PFSK-1 (cell line): ENCODE results near the gene CLDN10.

Source experiments
- FOXP2 ChIP-seq: optimal IDR thresholded peaks from 2 replicates; pipeline ENCODE3; 2011; ENCODE audit warnings: borderline replicate concordance, control low read depth, inconsistent platforms; ENCODE audit not compliant: insufficient read depth; ENCODE audit errors: extremely low read length, extremely low read depth
- POLR2AphosphoS5 ChIP-seq: IDR thresholded peaks from 2 replicates; pipeline ENCODE4 v1.6.1; 2012; ENCODE audit warnings: low read depth, mild to moderate bottlenecking, control low read depth, low read length, moderate library complexity
- SIN3A ChIP-seq: IDR thresholded peaks from 2 replicates; pipeline ENCODE4 v1.6.1; 2012; ENCODE audit warnings: mild to moderate bottlenecking, low read length, moderate library complexity, borderline replicate concordance; ENCODE audit not compliant: insufficient read depth
- TF ChIP-seq, protein P1 (sequence below), 2 experiments: IDR thresholded peaks; 2 replicates each; pipeline versions ENCODE4 v1.6.1 to v1.8.0; 2011 to 2012; ENCODE audit warnings: low read depth in 2 of 2, low read length in 2 of 2, control low read depth in 1 of 2, inconsistent platforms in 1 of 2, mild to moderate bottlenecking in 1 of 2, moderate library complexity in 1 of 2; ENCODE audit not compliant: insufficient read depth in 1 of 2

DNA sequence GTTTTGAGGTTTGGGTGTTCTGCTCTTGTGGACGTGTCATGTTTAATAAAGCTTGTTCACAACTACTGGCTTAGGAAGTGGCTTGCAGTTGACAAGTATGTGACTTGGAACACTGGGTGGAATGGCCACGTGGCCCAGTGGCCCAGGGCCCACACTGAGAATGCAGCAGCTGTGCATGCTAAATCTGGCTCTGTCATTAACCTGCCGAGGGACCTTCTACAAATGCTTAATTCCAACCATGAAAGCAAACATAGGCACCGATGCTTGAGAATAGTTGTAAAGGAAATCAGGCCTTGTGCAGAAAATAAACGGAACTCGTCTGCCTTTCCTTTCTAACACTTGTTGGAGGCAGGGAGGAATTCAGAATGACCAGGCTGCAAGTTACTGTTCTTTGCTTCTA is 11.6 kb upstream of the CLDN10 start:
- TF ChIP-seq POLR2AphosphoS5 (no peak), FOXP2 (no peak), SIN3A (no peak)
- TF ChIP-seq, protein P1, sequence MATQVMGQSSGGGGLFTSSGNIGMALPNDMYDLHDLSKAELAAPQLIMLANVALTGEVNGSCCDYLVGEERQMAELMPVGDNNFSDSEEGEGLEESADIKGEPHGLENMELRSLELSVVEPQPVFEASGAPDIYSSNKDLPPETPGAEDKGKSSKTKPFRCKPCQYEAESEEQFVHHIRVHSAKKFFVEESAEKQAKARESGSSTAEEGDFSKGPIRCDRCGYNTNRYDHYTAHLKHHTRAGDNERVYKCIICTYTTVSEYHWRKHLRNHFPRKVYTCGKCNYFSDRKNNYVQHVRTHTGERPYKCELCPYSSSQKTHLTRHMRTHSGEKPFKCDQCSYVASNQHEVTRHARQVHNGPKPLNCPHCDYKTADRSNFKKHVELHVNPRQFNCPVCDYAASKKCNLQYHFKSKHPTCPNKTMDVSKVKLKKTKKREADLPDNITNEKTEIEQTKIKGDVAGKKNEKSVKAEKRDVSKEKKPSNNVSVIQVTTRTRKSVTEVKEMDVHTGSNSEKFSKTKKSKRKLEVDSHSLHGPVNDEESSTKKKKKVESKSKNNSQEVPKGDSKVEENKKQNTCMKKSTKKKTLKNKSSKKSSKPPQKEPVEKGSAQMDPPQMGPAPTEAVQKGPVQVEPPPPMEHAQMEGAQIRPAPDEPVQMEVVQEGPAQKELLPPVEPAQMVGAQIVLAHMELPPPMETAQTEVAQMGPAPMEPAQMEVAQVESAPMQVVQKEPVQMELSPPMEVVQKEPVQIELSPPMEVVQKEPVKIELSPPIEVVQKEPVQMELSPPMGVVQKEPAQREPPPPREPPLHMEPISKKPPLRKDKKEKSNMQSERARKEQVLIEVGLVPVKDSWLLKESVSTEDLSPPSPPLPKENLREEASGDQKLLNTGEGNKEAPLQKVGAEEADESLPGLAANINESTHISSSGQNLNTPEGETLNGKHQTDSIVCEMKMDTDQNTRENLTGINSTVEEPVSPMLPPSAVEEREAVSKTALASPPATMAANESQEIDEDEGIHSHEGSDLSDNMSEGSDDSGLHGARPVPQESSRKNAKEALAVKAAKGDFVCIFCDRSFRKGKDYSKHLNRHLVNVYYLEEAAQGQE (IDR thresholded peaks at IDR 0.05; ENCODE audit: insufficient read depth in 1 of 2, low read depth in 2 of 2, low read length in 2 of 2): no peak
